GM10266 (cell line): Measurements from ENCODE around the gene AMDHD1.

Source experiments
- DNase-seq: peaks from one replicate; pipeline ENCODE4 v3.0.0; 2012; ENCODE audit errors: extremely low spot score
- CTCF ChIP-seq: IDR thresholded peaks from 2 replicates; pipeline ENCODE4 v1.5.1; 2012; ENCODE audit warnings: mild to moderate bottlenecking, low read depth; ENCODE audit not compliant: control insufficient read depth, insufficient read depth; ENCODE audit errors: missing control alignments

Gene AMDHD1

GRCh38 chr12:95986635-95987570 lies 43.8 kb downstream of the AMDHD1 start:
- TF ChIP-seq CTCF, result no peak
- DNase-seq, result no peak

GRCh38 chr12:95988506-95989275 lies 45.6 kb downstream of the AMDHD1 start:
- TF ChIP-seq CTCF, result no peak
- DNase-seq, result no peak

GRCh38 chr12:95989504-95990123 lies 46.5 kb downstream of the AMDHD1 start:
- TF ChIP-seq CTCF, result no peak
- no peak for DNase-seq

- no peak for DNase-seq
- no peak for TF ChIP-seq CTCF
These were observed 47.0 kb downstream of the AMDHD1 start for GRCh38 chr12:95990136-95990535.

- TF ChIP-seq CTCF, result no peak
- DNase-seq, result no peak
These were observed 50.8 kb downstream of the AMDHD1 start for GRCh38 chr12:95993907-95994306.

GRCh38 chr12:95994476-95994875 lies 51.3 kb downstream of the AMDHD1 start:
- no peak for TF ChIP-seq CTCF
- no peak for DNase-seq
